Colon (tissue), 2 donors: ENCODE measurements around the gene PRSS3.
"Not testable (repeated sequence)": the region's sequence is repeated elsewhere in the genome, so short reads cannot be mapped to it uniquely, and the experiment has no call there.

Experiments used
- FAIRE-seq: peaks from 2 replicates; lab custom pipeline; 2012; peaks lifted over from hg19 to GRCh38; lab: Jason Lieb, UNC
- donor health status: control.
- donor health status: control.

The PRSS3 gene

GRCh38 chr9:33795281-33795680 lies at the start of gene PRSS3:
Gene PRSS3, plus strand, starts transcription at chr9:33795561. Its CDS starts 13 bp downstream, at chr9:33795574.
- no peak for FAIRE-seq

GRCh38 chr9:33748633-33749304 lies 46.6 kb upstream of the PRSS3 start:
- no peak for FAIRE-seq

DNA sequence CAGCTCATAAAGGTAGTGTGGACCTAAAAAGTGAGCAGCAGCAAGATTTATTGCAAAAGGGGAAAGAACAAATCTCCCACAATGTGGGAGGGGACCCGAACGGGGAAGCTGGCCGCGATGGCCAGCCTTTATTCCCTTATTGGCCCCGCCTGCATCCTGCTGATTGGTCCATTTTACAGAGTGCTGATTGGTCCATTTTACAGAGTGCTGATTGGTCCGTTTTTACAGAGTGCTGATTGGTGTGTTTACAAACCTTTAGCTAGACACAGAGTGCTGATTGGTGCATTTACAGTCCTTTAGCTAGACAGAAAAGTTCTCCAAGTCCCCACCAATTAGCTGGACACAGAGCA lies 46.1 kb upstream of the PRSS3 start:
- FAIRE-seq = not testable (repeated sequence)

DNA sequence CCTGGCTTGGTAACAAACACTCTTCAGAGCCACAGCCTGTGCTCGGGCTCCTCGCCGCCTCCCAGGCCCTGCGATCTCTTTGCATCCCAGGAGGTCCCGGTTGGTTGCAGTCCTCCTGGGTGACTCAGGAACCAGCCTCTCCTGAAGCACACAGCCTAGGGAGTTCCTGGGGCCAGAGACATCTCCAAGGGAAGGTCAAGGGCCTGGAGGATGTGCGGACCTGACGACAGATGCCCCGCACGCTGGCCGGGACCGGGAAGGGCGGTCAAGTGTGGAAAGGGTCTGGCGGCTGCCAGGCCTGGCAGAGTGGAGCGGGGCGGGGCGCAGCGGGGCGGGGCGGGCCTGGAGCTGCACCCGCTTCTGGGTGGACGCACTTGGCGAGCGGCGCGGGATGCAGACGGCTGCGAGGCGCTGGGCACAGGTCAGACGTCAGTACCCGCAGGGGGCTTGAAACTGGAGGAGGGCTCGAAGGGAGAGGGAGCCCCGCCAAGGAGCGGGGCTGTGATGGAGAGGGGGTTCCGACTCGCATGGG lies 45.0 kb upstream of the PRSS3 start:
- no peak for FAIRE-seq

GRCh38 chr9:33750839-33751339 lies 44.5 kb upstream of the PRSS3 start:
- FAIRE-seq = no peak

DNA sequence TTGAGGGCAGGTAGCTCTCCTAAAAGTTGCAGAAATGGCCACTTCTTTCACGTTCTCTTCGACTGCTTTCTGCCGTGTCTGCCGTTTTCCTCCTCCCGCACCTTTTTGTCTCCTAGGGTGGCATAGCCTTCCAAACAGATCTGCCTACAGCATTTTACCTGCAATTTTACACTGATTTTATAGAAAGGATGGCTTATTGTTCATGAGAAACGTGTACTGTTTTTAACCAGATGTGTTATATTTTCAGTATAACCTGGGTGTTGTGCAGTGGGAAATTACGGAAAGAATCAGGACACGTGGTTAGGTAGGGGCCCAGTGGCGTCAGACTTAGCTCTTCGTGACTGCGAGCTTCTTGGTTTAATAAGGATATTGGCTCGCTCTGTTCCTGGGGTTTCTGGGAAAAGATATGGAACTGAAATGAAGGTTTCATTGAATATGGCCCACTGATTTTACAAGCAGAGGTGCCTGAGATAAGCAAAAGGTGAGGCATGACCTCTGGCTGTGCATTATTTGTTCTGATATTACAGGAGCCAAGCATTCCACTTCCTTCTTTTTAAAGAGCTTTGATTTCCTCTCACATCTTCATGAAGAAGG lies 43.7 kb upstream of the PRSS3 start:
- FAIRE-seq = no peak

DNA sequence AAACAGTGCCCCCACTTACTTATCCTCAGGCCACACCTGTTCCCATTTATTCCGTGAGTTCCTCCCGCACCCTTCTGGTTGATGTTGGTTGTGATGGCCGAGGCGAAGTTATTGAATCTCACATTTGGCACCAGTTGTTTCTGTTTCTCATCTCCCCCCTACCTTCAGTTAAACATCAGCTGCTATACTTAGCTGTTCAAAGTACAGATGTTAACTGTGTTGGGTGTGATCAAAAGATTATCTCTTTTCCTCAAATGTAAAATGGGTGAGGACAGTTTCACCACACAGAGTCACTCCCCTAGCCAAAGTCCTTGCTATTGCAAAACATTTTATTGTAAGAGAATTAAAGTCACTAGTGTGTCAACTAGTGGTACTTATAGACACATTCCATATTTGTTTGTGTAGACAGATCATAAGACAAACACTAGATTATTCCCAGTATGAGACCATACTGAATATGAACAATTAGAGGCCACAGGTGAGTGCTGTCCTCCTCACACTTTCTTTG lies 43.2 kb upstream of the PRSS3 start:
- peak; percentile 87 for FAIRE-seq

- FAIRE-seq = not testable (repeated sequence)
These were observed 42.6 kb upstream of the PRSS3 start for GRCh38 chr9:33752789-33753188.

DNA sequence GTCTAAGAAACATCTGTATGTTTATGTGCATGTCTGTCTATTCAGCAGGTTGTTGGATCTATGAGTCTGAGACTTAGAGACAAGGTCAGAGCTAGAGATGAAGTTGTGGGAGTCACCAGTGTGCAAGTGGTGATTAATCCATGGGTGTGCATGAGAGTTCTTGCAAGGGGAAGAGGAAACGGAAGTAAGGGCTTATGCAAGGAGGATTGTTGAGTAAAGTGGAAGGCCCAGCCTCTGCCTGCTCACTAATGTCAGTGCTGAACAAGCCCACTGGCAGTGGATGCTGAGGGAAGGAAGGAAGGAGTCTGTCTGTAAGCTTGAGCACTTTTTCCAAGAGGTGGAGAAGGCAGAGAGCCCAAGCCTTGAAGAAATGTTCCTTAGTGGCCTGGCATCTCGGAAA lies 35.7 kb upstream of the PRSS3 start:
- FAIRE-seq = not testable (repeated sequence)

DNA sequence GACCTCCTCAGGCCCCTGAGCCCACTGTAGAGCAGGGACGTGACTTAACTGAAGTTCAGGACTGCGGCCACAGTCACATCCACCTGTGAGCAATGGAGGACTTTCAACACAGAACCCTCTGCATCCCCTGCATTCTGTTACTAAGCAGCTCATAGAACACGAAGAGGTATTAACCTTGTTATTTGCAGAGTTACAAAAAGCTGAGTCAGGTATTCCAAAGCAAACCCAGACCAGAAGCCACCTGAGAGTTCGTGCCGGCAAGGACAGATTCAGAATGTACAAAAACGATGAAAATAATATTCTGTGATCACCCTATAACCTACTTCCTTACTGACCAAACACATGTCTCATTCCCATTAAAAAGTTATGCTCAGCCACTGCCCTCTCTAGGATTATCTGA lies 33.0 kb upstream of the PRSS3 start:
- FAIRE-seq = no peak

DNA sequence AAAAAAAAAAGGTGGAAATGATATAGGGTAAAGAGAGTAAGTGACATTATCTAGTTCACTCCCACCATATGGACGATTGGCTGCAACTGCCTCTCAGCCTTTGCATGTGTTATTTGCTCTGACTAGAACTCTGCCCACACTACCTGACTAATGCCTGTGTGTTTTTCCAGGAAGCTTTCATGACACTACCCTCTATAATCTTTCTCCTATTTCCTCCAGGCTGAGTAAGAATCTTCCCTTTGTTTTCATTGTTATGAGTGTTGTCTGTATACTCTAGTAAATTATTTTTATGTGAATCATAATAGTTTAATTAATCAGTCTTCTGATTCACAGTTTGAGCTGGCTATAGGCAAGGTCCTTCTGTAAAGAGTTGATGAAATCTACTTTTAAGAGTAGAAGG lies 31.7 kb upstream of the PRSS3 start:
- peak; percentile 57 for FAIRE-seq

- no peak for FAIRE-seq
These were observed 29.9 kb upstream of the PRSS3 start for GRCh38 chr9:33765411-33765810.

DNA sequence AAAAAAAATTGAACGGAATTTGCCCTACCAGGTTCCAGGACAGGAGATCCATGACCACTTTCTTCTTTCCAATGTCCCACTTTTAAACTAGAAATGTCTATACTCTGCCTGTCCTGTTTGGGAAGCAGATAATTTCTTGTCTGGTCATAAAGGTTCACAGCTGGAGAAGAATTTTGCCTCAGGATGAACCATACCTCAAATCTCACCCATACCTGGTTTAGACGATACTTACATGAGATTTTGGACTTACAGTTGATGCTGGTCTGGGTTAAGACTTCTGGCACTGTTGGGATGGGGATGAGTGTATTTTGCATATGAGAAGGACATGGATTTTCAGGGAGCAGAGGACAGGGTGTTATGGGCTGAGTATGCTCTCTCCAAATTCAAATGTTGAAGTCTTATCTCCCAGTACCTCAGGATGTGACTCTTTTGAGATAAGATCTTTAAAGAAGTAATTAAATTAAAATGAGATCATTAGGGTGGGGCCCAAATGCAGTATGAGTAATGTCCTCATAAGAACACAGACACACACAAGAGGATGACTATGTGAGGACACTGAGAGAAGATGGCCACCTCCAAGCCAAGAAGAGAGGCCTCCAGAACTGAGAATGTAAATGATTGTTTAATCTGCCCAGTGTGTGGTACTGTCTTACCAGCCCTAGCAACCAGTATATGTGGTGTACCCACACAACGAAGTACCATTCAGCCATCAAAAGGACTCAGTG lies 25.0 kb upstream of the PRSS3 start:
- FAIRE-seq = not testable (repeated sequence)

GRCh38 chr9:33773135-33773534 lies 22.2 kb upstream of the PRSS3 start:
- not testable (repeated sequence) for FAIRE-seq

DNA sequence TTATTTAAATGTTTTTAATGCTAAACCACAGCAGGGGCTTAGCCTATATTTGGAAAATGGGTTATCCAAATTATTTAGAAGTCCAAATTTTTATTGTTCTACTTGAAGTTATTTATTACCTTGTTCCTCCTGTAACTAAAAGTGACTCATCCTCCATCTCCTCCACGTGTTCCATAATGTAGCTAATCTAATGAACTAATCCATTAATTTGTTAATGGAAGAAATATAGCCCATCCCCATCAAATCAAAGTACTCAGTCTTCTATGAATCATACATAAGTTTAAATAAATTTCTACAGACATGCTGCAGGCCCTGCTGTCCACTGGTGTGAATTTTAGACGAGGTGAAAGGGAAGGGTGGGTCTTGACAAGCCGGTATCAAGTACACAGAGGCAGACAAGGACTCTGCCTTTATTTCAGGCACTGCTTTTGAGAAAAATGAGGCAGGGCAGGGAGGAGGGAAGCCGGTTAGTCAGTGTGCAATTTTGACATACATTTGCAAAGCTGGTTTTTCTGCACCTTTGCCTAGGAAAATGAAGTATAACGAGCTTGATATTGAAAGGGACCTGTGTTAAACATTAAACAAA lies 21.2 kb upstream of the PRSS3 start:
- FAIRE-seq = peak; percentile 21

DNA sequence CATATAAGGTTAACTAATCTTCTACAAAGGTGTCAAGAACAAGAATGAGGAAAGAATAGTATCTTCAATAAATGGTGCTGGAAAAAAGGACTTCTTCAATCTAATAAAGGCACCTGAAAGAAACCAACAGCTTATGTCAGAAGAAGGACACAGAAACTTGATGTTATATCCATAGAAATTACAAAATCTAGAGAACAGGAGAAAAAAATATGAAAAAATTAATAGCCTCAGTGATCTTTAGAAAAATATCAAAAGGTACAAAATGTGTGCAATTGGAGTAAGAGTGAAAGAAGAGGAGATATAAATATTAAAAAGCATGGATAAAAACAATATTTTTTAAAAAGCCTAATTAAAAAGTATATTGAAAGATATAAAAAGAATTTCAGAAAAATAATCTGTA lies 18.8 kb upstream of the PRSS3 start:
- no peak for FAIRE-seq

DNA sequence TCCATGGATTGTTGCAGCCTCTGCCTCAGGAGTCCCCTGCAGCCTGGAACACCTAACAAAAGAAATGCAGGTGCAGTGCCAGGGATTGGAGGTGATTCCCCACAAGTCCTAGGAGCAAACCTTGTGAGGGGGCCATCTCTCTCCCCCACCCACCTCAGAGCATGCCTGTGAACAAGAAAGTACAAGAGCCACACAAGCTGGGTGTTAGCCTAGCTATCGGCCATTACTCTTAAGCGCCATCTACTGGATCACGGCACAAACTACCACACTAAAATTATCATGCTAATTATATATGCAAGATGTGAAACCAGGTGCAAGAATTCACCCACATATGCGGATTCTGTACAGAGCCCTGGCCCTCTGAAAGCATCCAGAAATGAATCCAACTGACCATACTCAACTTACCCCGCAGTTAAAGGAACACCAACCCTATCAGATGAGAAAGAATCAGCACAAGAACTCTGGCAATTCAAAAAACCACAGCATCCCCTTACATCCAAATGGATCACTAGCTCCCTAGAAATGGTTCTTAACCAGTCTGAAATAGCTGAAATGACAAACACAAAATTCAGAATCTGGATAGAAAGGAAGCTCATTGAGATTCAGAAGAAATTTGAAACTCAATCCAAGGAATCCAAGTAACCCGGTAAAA lies 16.5 kb upstream of the PRSS3 start:
- no peak for FAIRE-seq

DNA sequence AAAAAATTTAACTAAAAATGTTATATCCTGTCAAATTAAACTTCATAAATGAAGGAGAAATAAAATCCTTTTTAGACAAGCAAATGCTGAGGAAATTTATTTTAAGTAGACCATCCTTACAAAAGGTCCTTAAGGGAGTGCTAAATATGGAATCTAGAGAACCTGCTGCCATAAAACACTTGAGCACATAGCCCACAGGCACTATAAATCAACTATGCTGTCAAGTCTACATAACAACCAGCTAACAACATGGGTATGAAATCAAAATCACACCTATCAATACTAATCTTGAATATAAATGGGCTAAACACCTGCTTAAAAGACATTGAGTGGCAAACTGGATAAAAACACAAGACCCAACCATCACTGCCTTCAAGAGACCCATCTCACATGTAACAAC lies 15.1 kb upstream of the PRSS3 start:
- no peak for FAIRE-seq

DNA sequence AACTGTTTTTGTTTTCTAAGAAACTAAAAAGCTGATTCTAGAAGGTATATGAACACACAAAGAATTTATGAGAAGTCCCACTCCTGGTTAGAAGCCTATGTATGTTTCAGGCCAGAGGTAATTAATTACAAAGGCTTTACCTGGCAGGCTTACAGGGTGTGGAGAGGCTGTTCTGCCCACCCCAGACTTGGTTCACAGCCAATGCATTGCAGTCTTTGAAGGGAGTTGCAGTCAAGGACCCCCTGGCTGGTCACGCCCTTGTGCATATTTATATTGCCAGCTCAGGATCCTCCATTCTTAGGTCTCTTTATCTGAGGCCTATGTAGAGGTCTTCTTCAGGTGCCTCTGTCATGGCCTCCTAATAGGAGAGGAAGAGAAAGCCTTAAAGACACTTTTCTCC lies 13.6 kb upstream of the PRSS3 start:
- FAIRE-seq = no peak

- FAIRE-seq = no peak
These were observed 12.8 kb upstream of the PRSS3 start for GRCh38 chr9:33782395-33783152.

- FAIRE-seq = no peak
These were observed 9.4 kb upstream of the PRSS3 start for GRCh38 chr9:33785914-33786313.
